HCT116 (cell line): ENCODE data around the gene HTR1E. TPM values are rescaled to one million over a fixed set of nuclear protein-coding genes. Genes with fewer than 3 reads are reported as not detected.
"Not testable (repeated sequence)": the region's sequence is repeated elsewhere in the genome, so short reads cannot be mapped to it uniquely, and the experiment has no call there.

Experiments used
- ATAC-seq: fragments of 200-7000 bp; cut with Tn5 transposase; 2 replicates; pipeline ENCODE4 v1.9.1; 2020; ENCODE audit warnings: mild to moderate bottlenecking, moderate library complexity
- BruUV-seq: library from RNA; stranded (reverse); fragments of 400-500 nt; replicated peaks from 2 replicates; lab custom pipeline; 2021; lab: Mats Ljungman, UMichigan
- CTCF ChIA-PET: fragments of 300-600 bp; sonication (Branson Sonifier 250); formaldehyde crosslinking; loops from one replicate; lab custom pipeline; 2021; ENCODE audit warnings: antibody characterized with exemption; lab: Charles Lee
- POLR2A ChIA-PET: fragments of 300-600, 350-600 bp; sonication (Branson Sonifier 250); formaldehyde crosslinking; loops from one replicate; lab custom pipeline; 2021; ENCODE audit warnings: antibody characterized with exemption; lab: Charles Lee
- RAD21 ChIA-PET, 2 experiments: fragments of 300-600 bp; sonication (Branson Sonifier 250); formaldehyde crosslinking; loops; one replicate each; lab custom pipeline; 2023; ENCODE audit warnings: low total read pairs in 2 of 2; ENCODE audit not compliant: uncharacterized antibody in 2 of 2, unreplicated experiment in 2 of 2, low non-redundant PET in 1 of 2; lab: Charles Lee
- DNase-seq: peaks from one replicate; pipeline ENCODE4 v3.0.0-alpha.2; 2010; ENCODE audit warnings: low read depth, low spot score
- H2AFZ ChIP-seq: fragments of 200-600 bp; shearing (Covaris generic), sonication (generic); 2 replicates; pipeline ENCODE4 v1.6.1; 2017; ENCODE audit warnings: low read depth, mixed run types, mixed read lengths, antibody characterized with exemption, low read length; ENCODE audit not compliant: poor library complexity, severe bottlenecking
- H3K27ac ChIP-seq: 2 replicates; pipeline ENCODE4 v1.5.1; 2012; ENCODE audit warnings: low read depth, low read length
- H3K27me3 ChIP-seq: fragments of 200-600 bp; sonication (generic); 2 replicates; pipeline ENCODE4 v1.6.1; 2016; ENCODE audit warnings: mixed run types, low read length, mixed read lengths; ENCODE audit not compliant: insufficient read depth
- H3K36me3 ChIP-seq, 2 experiments: fragments of 200-500 bp in 1 of 2; fragments of 200-600 bp in 1 of 2; sonication (Bioruptor generic) in 1 of 2; sonication (generic) in 1 of 2; 2 replicates each; pipeline versions ENCODE4 v1.5.1 to v1.6.1; 2014 to 2016; ENCODE audit warnings: low read length in 2 of 2, inconsistent platforms in 1 of 2, mixed read lengths in 1 of 2, mixed run types in 1 of 2; ENCODE audit not compliant: insufficient read depth in 2 of 2, control insufficient read depth in 1 of 2
- H3K4me1 ChIP-seq, 2 experiments: fragments of 200-600 bp in 1 of 2; sonication (generic) in 1 of 2; 2 replicates each; pipeline versions ENCODE4 v1.5.1 to v1.6.1; 2012 to 2017; ENCODE audit warnings: low read length in 2 of 2, inconsistent platforms in 1 of 2, mild to moderate bottlenecking in 1 of 2, mixed read lengths in 1 of 2, mixed run types in 1 of 2, moderate library complexity in 1 of 2; ENCODE audit not compliant: insufficient read depth in 2 of 2, control insufficient read depth in 1 of 2
- H3K4me2 ChIP-seq: fragments of 200-600 bp; sonication (generic); 2 replicates; pipeline ENCODE4 v1.6.1; 2017; ENCODE audit warnings: mixed run types, low read length, mixed read lengths
- H3K4me3 ChIP-seq, 2 experiments: fragments of 200-600 bp in 1 of 2; sonication (generic) in 1 of 2; replicated peaks in 1 of 2; 2 replicates each; pipeline ENCODE4 v1.5.1; 2011 to 2016; ENCODE audit warnings: low read length in 2 of 2, control low read depth in 1 of 2, low read depth in 1 of 2, mild to moderate bottlenecking in 1 of 2, mixed read lengths in 1 of 2, mixed run types in 1 of 2
- H3K79me2 ChIP-seq: fragments of 200-600 bp; sonication (generic); 2 replicates; pipeline ENCODE4 v1.6.1; 2017; ENCODE audit warnings: mild to moderate bottlenecking, mixed run types, low read length, moderate library complexity, mixed read lengths; ENCODE audit not compliant: insufficient read depth
- H3K9ac ChIP-seq: fragments of 200-600 bp; sonication (generic); 2 replicates; pipeline ENCODE4 v1.6.1; 2016; ENCODE audit warnings: low read length, mixed read lengths
- H3K9me2 ChIP-seq: fragments of 200-600 bp; sonication (generic), shearing (Covaris generic); 2 replicates; pipeline ENCODE4 v1.6.1; 2017; ENCODE audit warnings: mixed run types, mild to moderate bottlenecking, moderate library complexity; ENCODE audit not compliant: insufficient read depth
- H3K9me3 ChIP-seq, 2 experiments: fragments of 200-500 bp in 1 of 2; fragments of 200-600 bp in 1 of 2; sonication (Bioruptor generic) in 1 of 2; sonication (generic) in 1 of 2; 2 replicates each; pipeline ENCODE4 v1.6.1; 2014 to 2017; ENCODE audit warnings: low read length in 2 of 2, mixed read lengths in 2 of 2, inconsistent platforms in 1 of 2, low read depth in 1 of 2, mild to moderate bottlenecking in 1 of 2, mixed run types in 1 of 2, moderate library complexity in 1 of 2; ENCODE audit not compliant: control insufficient read depth in 1 of 2, insufficient read depth in 1 of 2
- H4K20me1 ChIP-seq: fragments of 200-600 bp; sonication (generic), shearing (Covaris generic); 2 replicates; pipeline ENCODE4 v1.6.1; 2017; ENCODE audit warnings: mixed run types, mild to moderate bottlenecking, moderate library complexity; ENCODE audit not compliant: insufficient read depth
- EZH2 ChIP-seq: fragments of 200-600 bp; sonication (generic); IDR thresholded peaks from 2 replicates; pipeline ENCODE4 v1.6.1; 2017; ENCODE audit warnings: antibody characterized with exemption, mixed run types
- RAD21 ChIP-seq: IDR thresholded peaks from 2 replicates; pipeline ENCODE4 v1.6.1; 2012; ENCODE audit warnings: low read depth, mild to moderate bottlenecking
- SRF ChIP-seq: IDR thresholded peaks from 2 replicates; pipeline ENCODE4 v1.6.1; 2012; ENCODE audit warnings: low read depth
- TCF7L2 ChIP-seq: IDR thresholded peaks from 2 replicates; pipeline ENCODE4 v1.7.0; 2011; ENCODE audit warnings: borderline replicate concordance, inconsistent platforms; ENCODE audit not compliant: insufficient read depth, insufficient read length; ENCODE audit errors: extremely low read depth
- ZNF274 ChIP-seq: fragments of 200-500 bp; sonication (Bioruptor generic); IDR thresholded peaks from 2 replicates; pipeline ENCODE4 v1.6.1; 2014; ENCODE audit warnings: mild to moderate bottlenecking, low read depth, low read length, inconsistent platforms
- intact Hi-C: fragments of 100-400 bp; cut with micrococcal nuclease; formaldehyde crosslinking; loops from 2 replicates; pipeline ENCODE4 v1.10.0; 2022
- total RNA-seq: library from RNA; stranded (reverse); gene quantifications from one replicate; pipeline ENCODE4 v1.2.1, GENCODE V29; 2021; ENCODE audit not compliant: unreplicated experiment
- TF ChIP-seq, protein P1 (sequence below): IDR thresholded peaks from 2 replicates; pipeline ENCODE4 v1.6.1; 2012
- TF ChIP-seq, protein P2 (sequence below), 3 experiments: fragments of 200-600 bp in 1 of 3; sonication (generic) in 1 of 3; IDR thresholded peaks in 2 of 3; conservative IDR thresholded peaks in 1 of 3; 2 replicates each; pipeline ENCODE4 v1.5.1; 2012 to 2017; ENCODE audit warnings: low read depth in 2 of 3, low read length in 2 of 3, antibody characterized with exemption in 1 of 3, borderline replicate concordance in 1 of 3, control low read depth in 1 of 3, mild to moderate bottlenecking in 1 of 3, mixed read lengths in 1 of 3, mixed run types in 1 of 3, moderate library complexity in 1 of 3; ENCODE audit not compliant: insufficient read depth in 1 of 3

The HTR1E gene
- total RNA-seq, 1 experiment from 2014 or later: not detected

DNA sequence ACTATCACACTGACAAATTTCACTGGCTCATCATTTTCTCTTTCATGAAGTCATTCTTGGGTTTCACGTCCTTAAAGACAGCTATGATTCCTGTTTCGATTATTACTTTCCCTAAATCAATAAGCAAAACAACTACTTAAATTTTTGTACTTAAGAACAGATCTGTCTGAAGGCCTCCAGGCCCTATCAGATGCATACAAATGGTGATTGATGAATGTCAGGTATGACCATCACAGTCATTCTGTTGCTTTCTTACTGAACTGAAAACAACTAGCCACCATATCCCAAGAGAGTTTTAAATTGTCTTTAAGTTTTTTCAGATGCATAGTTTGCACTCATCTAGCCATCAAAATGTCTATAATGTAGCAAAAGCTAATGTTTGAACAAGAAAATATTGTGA lies 20.9 kb upstream of the HTR1E start:
- TF ChIP-seq TCF7L2 (no peak), SRF (no peak), RAD21 (no peak), EZH2 (no peak), ZNF274 (no peak)
- TF ChIP-seq, protein P1, sequence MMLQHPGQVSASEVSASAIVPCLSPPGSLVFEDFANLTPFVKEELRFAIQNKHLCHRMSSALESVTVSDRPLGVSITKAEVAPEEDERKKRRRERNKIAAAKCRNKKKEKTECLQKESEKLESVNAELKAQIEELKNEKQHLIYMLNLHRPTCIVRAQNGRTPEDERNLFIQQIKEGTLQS: no peak
- TF ChIP-seq, protein P2, sequence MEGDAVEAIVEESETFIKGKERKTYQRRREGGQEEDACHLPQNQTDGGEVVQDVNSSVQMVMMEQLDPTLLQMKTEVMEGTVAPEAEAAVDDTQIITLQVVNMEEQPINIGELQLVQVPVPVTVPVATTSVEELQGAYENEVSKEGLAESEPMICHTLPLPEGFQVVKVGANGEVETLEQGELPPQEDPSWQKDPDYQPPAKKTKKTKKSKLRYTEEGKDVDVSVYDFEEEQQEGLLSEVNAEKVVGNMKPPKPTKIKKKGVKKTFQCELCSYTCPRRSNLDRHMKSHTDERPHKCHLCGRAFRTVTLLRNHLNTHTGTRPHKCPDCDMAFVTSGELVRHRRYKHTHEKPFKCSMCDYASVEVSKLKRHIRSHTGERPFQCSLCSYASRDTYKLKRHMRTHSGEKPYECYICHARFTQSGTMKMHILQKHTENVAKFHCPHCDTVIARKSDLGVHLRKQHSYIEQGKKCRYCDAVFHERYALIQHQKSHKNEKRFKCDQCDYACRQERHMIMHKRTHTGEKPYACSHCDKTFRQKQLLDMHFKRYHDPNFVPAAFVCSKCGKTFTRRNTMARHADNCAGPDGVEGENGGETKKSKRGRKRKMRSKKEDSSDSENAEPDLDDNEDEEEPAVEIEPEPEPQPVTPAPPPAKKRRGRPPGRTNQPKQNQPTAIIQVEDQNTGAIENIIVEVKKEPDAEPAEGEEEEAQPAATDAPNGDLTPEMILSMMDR (IDR thresholded peaks at IDR 0.05 in 2 of 3, conservative IDR thresholded peaks at IDR 0.05 in 1 of 3; ENCODE audit: borderline replicate concordance in 1 of 3, insufficient read depth in 1 of 3, low read depth in 2 of 3, low read length in 2 of 3): no peak
- TF ChIP-seq, all 23 proteins: peak for 0
- Histone ChIP-seq H3K27ac (no peak overlapping the region), H2AFZ (no peak overlapping the region), H3K36me3 (no peaks in the 10 kb centered on the region), H3K79me2 (no peaks in the 10 kb centered on the region), H4K20me1 (no peaks in the 10 kb centered on the region), H3K9me2 (no peaks in the 10 kb centered on the region), H3K9ac (no peak overlapping the region), H3K4me1 (no peaks in the 10 kb centered on the region), H3K4me2 (no peak overlapping the region), H3K9me3 (no peaks in the 10 kb centered on the region), H3K4me3 (no peak overlapping the region), H3K27me3 (no peaks in the 10 kb centered on the region; the same call in 1 of the 2 replicates)
- CTCF ChIA-PET: no interaction called here
- intact Hi-C loops: no loop called here
- RAD21 ChIA-PET: no interaction called here
- no peak for DNase-seq
- BruUV-seq: no TSS peak
- POLR2A ChIA-PET: no interaction called here
- no peak for ATAC-seq

DNA sequence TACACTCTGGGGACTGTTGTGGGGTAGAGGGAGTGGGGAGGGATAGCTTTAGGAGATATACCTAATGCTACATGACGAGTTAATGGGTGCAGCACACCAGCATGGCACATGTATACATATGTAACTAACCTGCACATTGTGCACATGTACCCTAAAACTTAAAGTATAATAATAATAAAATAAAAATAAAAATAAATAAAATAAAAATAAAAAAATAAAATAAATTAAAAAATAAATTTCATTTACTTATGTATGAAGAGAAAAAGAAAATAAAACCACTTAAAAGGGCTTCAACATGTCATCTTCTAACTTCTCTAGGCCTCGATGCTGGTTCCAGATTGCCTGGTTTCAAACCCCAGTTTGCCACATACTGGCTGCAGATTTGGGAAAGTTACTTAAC lies 10.2 kb upstream of the HTR1E start:
- H3K27ac ChIP-seq, H2AFZ ChIP-seq, H3K4me3 ChIP-seq, H3K9me2 ChIP-seq, H3K4me1 ChIP-seq, H3K4me2 ChIP-seq, POLR2A ChIA-PET, CTCF ChIA-PET, H4K20me1 ChIP-seq, H3K79me2 ChIP-seq, H3K9me3 ChIP-seq, H3K9ac ChIP-seq, DNase-seq, ATAC-seq, BruUV-seq, H3K27me3 ChIP-seq, intact Hi-C loops, RAD21 ChIA-PET, H3K36me3 ChIP-seq: not testable (repeated sequence)

DNA sequence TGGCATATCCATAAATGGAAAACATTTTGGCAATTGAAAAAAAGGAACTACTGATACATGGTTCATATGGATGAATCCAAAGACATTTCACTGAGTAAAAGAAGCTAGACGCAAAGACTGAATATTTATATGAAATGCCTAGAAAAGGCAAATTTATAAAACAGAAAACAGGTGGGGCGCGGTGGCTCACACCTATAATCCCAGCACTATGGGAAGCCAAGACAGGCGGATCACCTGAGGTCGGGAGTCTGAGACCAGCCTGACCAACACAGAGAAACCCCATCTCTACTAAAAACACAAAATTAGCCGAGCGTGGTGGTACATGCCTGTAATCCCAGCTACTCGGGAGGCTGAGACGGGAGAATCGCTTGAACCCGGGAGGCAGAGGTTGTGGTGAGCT lies 9.5 kb upstream of the HTR1E start:
- H3K79me2 ChIP-seq, BruUV-seq, H3K27me3 ChIP-seq, intact Hi-C loops, POLR2A ChIA-PET, H3K4me3 ChIP-seq, ATAC-seq, H3K27ac ChIP-seq, RAD21 ChIA-PET, H3K4me2 ChIP-seq, H3K36me3 ChIP-seq, H3K9me3 ChIP-seq, H3K9me2 ChIP-seq, H2AFZ ChIP-seq, CTCF ChIA-PET, H4K20me1 ChIP-seq, H3K9ac ChIP-seq, DNase-seq, H3K4me1 ChIP-seq: not testable (repeated sequence)
